Measurements from ENCODE around the gene RLN2.
"Not testable (repeated sequence)": the region's sequence is repeated elsewhere in the genome, so short reads cannot be mapped to it uniquely, and the experiment has no call there.

The RLN2 gene, protein sequence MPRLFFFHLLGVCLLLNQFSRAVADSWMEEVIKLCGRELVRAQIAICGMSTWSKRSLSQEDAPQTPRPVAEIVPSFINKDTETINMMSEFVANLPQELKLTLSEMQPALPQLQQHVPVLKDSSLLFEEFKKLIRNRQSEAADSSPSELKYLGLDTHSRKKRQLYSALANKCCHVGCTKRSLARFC

DNA sequence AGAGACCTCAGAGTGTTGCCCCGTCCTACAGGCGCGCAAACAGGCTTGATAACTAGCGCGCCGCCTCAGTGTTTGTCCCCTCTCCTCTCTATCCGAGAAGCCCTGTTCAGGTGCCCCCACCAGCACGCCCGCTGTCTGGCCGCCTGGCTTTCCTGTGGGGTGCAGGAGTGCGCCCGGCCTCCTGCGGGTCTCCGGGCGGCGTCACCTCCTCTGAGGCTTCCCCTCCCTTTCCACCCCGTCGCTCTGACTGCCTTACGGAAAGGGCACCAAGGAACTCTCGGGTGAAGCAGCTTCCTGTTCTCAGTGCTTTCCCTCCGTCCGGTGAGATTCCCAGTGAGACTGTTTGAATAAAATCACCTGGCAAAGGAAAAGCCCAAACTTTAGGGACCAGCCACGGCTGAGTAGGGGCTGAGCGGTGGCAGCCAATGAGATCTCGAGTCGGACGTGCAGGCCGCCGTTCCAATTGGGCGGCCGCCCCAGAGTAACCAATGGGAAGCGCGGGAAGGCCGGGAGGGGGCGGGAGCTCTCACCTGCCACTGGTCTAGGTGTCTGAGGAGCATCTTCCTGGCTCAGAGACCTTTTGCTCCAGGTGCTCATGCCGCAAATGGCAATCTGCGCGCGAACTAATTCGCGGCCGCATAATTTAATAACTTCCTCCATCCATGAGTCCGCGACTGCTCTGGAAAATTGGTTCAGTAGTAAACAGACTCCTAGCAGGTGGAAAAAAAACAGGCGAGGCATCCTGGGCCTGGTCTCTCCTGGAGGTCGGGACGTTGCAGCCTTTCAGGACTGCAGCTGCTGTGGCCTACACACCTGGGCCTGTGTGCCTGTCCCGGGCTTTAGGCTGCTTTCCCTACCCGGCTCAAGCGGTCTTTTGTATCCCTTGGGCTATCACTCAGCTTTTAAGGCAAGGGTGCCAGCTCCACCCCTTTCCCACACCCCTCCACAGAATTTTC is at the start of gene RLN2:
RLN2 (minus strand) TSS at position 877 of the 956 bp plus-strand sequence; CDS start at position 741, 136 bp downstream.
- not testable (repeated sequence) for DNase-seq

DNA sequence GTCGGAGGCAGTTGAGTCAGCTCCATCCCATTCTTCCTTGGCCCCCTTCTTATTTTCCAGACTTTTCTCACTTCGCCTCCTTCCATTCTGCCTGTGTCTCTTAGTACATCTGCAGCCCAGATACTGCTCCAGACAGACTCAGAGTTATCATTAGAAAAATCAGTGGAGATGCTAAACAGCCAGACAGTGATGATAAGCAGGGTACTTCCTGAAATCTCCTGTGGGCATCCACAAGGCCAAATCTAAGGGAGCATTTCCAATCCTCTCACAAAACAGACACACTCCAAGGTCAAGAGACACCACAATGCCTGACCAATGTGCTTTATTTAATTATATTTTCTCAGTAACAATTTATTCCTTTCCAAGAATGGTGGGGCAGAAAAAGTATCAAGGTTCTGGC is 49.7 kb upstream of the RLN2 start:
- no peak for DNase-seq

DNA sequence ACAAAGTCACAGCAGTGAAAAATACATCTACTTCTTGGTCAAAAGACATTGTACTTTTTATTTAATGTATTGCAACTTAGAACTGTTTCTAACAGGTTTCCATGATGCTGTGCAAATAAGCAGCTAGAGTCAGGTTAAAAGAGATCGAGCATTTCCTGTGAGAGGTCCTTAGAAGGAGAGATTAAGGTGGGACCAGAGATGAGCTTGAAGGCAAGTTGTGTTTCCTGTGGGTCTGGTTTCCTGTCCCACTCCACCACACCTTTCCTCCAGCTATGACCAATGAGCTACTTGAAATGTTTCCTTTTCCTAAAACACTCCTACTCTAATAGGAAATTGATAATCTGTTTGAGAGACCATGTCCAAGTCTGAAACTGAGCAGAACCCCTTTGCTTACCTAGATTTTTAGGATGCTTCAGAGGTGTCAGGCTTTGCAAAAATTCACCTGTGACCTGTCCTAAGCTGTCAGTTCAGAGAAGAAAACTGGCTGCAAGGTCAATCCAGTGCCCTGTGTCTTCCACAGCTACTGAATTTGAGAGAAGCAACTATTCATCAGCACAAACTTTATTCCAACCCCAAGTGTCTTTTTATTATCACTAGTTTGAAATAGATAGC is 48.2 kb upstream of the RLN2 start:
- DNase-seq: no peak

DNA sequence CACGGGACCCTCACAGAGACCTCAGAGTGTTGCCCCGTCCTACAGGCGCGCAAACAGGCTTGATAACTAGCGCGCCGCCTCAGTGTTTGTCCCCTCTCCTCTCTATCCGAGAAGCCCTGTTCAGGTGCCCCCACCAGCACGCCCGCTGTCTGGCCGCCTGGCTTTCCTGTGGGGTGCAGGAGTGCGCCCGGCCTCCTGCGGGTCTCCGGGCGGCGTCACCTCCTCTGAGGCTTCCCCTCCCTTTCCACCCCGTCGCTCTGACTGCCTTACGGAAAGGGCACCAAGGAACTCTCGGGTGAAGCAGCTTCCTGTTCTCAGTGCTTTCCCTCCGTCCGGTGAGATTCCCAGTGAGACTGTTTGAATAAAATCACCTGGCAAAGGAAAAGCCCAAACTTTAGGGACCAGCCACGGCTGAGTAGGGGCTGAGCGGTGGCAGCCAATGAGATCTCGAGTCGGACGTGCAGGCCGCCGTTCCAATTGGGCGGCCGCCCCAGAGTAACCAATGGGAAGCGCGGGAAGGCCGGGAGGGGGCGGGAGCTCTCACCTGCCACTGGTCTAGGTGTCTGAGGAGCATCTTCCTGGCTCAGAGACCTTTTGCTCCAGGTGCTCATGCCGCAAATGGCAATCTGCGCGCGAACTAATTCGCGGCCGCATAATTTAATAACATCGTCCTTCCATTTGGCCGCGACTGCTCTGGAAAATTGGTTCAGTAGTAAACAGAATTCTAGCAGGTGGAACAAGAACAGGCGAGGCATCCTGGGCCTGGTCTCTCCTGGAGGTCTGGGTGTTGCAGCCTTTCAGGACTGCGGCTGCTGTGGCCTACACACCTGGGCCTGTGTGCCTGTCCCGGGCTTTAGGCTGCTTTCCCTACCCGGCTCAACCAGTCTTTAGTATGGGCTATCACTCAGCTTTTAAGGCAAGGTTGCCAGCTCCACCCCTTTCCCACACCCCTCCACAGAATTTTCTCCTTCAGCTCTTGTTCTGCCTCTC is 34.8 kb upstream of the RLN2 start, which contains the start of gene RLN1:
RLN1 (minus strand) TSS at position 885 of the 990 bp plus-strand sequence; CDS start at position 755, 130 bp downstream.
- DNase-seq: not testable (repeated sequence)

DNA sequence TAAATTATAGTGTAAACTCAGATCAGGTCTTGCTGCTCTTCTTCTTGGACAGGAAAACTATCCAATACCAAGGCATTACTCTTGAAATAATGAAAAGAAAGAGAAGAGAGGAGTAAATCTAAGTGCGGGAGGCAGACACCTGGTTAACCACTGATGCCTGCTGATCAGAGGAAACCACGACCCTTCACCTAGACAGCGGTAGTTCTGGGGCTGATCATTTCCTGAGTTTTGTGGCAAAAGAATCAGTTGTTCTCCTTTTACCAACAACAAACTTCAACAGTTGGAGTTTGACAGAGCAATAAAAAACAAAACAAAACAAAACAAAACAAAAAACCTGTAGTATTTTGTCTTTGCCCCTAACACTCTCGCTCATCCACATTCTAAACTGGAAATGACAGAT is 32.2 kb upstream of the RLN2 start:
- no peak for DNase-seq

DNA sequence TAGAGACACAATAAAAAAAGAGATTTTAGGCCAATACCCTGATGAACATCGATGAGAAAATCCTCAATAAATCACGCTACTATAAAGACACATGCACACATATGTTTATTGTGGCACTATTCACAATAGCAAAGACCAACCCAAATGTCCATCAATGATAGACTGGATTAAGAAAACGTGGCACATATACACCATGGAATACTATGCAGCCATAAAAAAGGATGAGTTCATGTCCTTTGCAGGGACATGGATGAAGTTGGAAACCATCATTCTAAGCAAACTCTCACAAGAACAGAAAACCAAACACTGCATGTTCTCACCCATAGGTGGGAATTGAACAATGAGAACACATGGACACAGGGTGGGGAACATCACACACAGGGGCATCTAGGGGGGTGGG is 26.8 kb upstream of the RLN2 start:
- not testable (repeated sequence) for DNase-seq

DNA sequence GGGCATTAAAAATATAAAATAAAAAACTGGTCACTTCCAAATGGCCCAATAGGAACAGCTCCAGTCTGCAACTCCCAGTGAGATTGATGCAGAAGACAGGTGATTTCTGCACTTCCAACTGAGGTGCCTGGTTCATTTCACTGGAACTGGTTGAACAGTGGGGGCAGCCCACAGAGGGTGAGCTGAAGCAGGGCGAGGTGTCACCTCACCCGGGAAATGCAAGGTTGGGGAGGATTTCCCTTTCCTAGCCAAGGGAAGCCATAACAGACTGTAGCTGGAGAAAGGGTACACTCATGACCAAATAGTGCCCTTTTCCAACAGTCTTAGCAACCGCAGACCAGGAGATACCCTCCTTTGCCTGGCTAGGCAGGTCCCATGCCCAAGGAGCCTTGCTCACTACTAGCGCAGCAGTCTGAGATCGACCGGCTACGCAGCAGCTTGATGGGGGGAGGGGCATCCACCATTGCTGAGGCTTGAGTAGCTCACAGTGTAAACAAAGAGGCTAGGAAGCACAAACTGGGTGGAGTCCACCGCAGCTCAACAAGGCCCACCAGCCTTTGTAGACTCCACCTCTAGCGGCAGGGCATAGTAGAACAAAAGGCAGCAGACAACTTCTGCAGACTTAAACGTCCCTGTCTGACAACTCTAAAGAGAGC is 22.5 kb upstream of the RLN2 start:
- DNase-seq: peak in 1 of 2 experiments; percentile 49

DNA sequence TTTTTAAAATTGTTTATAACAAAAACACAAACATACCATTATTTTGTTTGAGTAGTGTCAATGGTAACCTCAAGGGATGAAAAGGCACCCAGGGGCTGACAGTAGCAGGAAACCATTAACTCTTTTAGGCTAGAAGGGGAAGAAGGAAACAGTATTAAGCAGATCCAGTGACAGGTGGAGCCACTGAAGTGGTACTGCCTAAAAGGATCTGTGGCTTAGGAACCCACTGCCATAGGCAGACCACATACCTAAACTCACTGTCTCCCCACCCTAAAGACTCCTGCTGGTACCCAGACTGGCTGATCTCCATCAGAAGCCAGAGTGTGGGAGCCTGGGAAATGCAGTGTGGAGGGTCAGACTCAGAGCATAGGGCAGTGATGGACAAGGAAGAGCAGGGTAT is 21.7 kb upstream of the RLN2 start:
- DNase-seq: no peak

DNA sequence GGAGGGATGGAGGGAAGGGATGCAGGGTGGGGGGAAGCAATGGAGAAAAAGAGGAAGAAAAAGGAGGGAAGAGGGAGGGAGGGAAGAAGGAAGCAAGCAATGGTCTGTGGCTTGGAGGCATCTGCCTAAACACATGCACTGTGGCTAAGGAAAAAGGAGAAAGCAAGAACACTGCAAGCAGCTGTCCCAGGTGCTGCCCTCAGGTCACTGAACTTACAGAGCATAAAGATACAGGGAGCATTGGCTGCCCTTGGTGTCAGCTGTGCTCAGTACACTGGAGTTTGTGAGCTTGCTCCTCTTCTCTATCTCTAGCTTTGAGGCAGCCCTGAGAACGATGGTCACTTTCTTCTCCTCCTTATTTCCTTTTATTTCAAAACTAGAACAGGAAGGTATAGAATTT is 17.1 kb upstream of the RLN2 start:
- DNase-seq: not testable (repeated sequence)

DNA sequence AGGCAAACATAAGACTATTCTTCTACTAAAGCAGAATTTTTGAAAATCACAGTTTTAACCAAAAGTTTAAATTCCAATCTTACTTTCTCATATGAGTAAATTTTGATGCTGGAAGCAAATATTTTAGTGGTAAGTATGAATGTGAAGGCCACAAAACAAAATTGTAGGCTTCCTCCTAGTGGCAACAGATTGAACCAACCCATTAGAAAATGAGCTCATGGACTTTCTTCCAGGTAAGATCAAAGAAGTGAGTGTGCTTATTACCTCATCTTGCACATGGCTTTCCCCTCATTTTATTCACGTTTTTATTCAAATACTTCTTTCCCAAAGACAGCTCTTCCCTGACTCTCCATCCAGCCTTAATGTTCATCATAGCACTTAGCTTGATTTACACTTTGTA is 16.5 kb upstream of the RLN2 start:
- DNase-seq: no peak

DNA sequence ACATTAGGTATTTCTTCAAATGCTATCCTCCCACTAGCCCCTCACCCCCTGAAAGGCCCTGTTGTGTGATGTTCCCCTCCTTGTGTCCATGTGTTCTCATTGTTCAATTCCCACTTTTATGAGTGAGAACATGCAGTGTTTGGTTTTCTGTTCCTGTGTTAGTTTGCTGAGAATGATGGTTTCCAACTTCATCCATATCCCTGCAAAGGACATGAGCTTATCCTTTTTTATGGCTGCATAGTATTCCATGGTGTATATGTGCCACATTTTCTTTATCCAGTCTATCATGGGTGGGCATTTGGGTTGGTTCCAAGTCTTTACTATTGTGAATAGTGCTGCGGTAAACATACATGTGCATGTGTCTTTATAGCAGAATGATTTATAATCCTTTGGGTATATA is 11.9 kb upstream of the RLN2 start:
- DNase-seq: not testable (repeated sequence)

DNA sequence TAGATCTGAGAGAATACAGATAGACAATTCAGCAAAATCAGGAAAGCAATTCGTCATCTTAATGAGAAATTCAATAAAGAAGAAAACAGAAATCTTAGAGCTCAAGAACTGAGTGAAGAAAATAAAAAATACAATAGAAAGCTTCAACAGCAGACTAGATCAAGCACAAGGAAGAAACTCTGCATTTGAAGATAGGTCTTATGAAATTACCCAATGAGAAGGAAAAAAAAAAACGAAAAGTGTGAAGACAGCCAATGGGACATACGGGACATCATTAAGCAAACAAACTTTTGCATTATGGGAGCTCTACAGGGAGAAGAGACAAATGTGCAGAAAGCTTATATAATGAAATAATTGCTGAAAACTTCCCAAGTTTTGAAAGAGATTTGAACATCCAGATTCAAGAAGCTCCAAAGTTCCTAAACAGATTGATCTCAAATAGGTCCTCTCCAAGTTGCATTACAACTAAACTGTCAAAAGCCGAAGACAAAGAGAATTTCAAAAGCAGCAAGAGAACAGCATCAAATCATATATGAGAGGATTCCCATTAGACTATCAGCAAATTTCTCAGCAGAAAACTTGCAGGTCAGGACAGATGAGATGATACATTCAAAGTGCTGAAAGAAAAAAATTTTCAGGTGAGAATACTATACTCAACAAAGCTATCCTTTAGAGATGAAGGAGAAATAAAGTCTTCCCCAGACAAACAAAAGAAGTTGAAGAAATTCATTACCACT is 10.8 kb upstream of the RLN2 start:
- no peak for DNase-seq

DNA sequence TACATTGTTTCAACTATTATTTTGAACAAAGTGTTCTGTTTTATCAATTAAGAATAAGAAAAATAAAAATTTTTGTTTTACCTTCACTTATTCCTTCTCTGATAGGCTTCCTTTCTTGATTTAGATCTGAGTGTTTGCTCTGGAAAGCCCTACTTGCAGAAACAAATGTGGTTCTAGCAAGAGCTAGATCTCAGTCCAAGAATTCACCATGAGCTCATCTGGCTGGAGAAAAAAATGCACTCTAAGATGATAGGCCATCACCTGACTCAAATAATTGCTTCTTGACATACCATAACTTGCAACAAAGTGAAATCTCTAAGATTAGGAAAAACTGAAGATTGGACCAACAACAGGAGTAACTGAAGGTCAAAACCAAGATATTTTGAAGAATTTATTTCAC is 6.3 kb upstream of the RLN2 start:
- no peak for DNase-seq

DNA sequence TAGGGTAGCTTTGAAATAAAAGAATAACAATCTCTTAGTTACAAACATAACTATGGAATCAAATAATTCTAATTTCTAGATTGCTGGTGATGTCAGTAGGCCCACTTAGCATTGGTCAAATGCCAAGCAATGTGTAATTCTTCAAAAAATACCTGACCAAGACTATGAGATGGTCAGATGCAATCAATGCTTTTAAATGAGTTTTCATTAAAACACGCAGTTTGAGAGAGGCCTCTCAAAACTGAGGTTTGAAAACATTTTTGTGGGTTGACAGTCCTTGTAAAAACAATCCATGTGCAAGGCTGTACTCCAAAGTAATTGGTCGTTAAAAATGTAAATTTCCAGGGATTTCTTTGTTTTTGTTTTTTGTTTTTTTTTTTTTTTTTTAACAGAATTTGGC is 1.2 kb upstream of the RLN2 start:
- no peak for DNase-seq

DNA sequence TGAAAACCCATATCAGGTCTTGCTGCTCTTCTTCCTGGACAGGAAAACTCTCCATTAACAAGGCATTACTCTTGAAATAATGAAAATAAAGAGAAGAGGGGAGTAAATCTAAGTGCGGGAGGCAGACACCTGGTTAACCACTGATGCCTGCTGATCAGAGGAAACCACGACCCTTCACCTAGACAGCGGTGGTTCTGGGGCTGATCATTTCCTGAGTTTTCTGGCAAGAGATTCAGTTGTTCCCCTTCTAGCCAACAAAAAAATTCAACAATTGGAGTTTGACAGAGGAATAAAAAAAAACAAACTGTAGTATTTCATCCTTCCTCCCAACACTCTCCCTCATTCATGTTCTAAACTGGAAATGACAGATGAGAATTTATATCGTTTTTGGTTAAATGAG is 3.0 kb downstream of the RLN2 start:
- DNase-seq: no peak

DNA sequence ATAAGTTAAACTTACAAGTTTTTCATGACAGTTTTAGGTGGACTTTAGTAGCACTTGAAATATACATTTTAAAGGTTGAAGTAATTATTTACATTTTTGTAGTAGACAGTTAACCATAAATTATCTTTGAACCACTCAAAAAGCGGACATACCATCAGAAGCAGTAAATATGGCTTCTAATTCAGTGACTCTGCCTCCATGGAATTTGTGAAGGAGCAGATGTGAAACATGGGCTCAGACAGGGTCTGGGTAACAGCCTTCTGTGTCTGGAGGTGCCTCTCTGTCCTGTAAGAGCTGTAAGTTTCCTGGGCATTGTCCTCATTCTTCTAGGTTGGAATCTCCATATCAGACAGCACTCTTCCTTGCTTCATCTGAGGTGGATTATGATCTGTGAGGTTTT is 12.4 kb downstream of the RLN2 start:
- DNase-seq: no peak

DNA sequence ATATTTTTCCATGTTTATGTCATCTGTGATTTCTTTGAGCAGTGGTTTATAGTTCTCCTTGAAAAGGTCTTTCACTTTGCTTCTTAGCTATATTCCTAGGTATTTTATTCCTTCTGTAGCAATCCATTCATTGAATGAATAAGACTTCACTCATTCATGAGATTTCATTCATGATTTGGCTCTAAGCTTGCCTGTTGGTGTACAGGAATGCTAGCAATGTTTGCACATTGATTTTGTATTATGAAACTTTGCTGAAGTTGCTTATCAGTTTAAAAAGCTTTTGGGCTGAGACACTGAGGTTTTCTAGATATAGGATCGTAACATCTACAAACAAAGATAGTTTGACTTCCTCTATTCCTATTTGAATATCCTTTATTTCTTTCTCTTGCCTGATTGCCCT is 15.9 kb downstream of the RLN2 start:
- no peak for DNase-seq

DNA sequence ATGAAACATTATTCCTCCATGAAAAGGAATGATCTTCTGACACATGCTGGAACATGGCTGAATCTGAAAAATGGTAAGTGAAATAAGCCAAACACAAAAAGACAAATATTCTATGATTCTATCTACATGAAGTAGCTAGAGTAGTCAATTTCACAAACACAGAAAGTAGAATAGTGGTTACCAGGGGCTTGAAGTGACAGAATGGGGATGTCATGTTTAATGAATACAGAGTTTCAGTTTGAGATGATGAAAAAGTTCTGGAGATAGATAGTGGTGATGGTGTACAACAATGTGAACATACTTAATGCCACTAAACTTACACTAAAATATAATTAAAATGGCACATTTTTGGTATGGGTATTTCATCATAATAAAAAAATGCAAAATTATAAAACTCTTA is 18.3 kb downstream of the RLN2 start:
- DNase-seq: no peak

DNA sequence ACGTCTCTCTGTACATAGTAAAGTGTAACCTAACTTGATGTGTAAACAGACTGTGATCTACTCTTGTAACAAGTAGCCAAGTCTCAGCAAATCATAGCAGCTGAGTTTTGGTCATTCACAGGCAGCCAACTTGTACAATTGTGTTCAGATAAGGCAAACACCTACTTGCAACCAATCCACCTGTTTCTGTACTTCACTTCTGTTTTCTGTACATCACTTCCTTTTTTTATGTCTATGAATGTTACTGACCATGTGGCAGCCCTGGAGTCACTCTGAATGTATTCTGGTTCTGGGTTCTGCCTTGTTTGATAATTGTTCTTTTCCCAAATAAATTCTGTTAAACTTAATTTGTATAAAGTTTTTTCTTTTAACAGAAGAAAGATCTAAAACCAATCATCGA is 26.0 kb downstream of the RLN2 start:
- no peak for DNase-seq

DNA sequence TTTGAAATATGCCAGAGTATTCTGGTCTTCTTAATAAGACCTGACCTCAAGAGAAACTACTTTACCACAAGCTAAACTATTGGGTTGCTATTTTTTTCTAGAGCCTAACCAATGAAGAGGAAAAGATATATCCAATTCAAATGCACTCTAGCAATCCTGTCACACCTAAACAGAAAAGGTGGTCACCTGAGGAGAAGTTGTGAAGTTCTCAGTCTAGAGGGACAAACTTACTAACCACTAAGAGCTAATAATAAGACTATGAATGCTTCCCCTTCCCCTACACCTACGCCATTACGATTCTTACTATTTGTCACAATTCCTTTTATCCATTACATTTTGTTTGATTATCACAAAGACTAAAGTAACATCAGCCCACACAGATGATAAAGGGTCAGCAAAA is 29.7 kb downstream of the RLN2 start:
- DNase-seq: no peak

DNA sequence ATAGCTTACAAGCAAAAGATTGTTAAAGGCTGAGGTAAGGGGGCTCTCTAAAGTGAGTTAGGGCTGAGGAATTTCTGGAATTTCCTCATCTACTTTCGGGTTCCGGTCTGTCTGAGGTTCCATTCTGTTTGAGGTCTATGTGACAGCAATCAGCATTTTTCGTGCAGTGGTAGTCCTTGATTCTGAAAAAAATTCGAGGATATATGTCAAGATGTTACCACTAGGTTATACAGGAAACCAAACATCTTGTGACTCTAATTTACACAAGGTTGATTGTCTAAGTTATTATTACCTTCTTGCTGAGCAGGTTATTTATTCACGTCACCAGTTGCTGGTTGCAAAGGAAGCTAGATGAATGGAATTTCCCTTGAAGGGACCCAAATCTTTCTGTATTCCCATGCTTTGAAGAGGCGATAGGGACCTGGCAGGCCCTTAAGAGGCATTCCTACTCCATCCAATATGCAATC is 35.2 kb downstream of the RLN2 start:
- DNase-seq: no peak
